Activated CD4-positive, alpha-beta T cell treated with anti-CD3 and anti-CD28 coated beads, Interleukin-2, Interleukin-4, amounts not matched to agents 100 ng/mL and 50 ng/mL, durations not matched to agents 16 hours and 8 hours (primary cell): ENCODE measurements around the gene PPP4R2.
A peak's percentile ranks its signal among the peaks of the same experiment; 100 is the strongest.

Experiments used
- DNase-seq: peaks from one replicate; pipeline ENCODE4 v3.0.0-alpha.2; 2020; ENCODE audit warnings: low spot score

Gene PPP4R2

GRCh38 chr3:73070675-73071575 is 74.3 kb downstream of the PPP4R2 start:
- DNase-seq, result no peak

GRCh38 chr3:73071952-73072351 is 75.3 kb downstream of the PPP4R2 start:
- no peak for DNase-seq

- no peak for DNase-seq
Observed at GRCh38 chr3:73072634-73073033, 76.0 kb downstream of the PPP4R2 start.

GRCh38 chr3:73073091-73073707 is 76.6 kb downstream of the PPP4R2 start:
- no peak for DNase-seq

DNA sequence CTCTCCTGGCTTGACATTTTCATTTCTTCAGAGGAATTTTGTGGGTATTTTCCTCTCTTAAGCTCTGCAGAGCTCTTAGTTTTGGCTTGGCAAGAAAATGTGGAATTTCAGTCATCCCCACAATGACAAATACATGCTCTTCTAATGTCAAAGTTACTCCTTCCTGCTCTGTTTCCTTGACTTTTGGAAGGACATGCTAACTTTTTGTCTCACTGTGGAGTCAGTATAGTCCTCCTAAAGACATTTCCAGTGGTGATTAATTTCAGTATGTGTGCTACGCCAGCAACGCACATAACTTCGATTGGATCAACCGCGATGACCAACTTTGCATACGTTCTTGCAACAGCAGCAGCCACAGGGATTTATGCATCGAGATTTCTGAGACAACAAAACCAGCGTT is 78.2 kb downstream of the PPP4R2 start:
- DNase-seq, result no peak

GRCh38 chr3:73080216-73080966 is 83.8 kb downstream of the PPP4R2 start:
- DNase-seq, result peak; percentile 20

GRCh38 chr3:73081140-73081539 is 84.5 kb downstream of the PPP4R2 start:
- no peak for DNase-seq

DNA sequence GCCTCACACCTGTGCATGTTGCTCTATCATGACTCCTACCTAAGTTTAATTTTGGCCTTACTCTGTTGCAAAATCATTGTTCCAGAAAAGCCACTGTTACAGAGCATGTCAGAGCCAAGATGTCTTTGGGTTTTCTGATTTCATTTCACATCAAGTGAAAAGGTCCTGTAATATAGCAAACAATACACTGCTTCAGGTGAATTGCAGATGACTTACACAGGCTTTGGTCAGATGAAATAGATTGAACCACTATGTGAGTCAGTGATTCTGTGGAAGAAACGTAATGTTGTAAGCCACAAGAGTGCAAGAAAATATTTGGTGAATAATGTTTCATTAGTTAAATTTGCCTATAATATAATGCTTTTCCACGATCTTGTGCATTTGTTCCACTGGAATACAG is 87.6 kb downstream of the PPP4R2 start:
- no peak for DNase-seq

- DNase-seq, result peak; percentile 56
Observed at GRCh38 chr3:73086071-73086494, 89.5 kb downstream of the PPP4R2 start.

GRCh38 chr3:73094129-73094528 is 97.5 kb downstream of the PPP4R2 start:
- DNase-seq, result no peak

DNA sequence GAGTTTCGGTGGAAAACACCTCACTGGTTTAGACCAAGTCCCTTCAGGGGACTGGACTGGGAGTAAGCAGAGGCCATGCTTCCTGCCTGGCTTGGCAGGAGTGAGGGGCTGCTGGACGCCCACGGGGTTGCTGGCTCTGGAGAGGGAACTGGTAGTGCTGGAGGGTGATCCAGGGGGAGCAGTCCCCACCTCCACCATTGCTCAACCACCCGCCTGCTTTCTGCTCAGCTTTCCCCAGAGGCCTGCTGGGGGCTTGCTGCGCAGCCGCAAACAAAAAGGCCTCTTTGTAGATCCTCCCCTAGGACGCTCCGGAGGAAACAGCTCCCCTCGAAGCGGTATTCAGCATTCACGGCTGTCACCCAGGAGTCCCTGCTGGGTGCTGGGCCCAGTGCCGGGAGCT is 98.3 kb downstream of the PPP4R2 start:
- no peak for DNase-seq

- no peak for DNase-seq
Observed at GRCh38 chr3:73096169-73096568, 99.6 kb downstream of the PPP4R2 start.

GRCh38 chr3:73098026-73098425 is 101.4 kb downstream of the PPP4R2 start:
- DNase-seq, result no peak

GRCh38 chr3:73098873-73099272 is 102.3 kb downstream of the PPP4R2 start:
- no peak for DNase-seq

DNA sequence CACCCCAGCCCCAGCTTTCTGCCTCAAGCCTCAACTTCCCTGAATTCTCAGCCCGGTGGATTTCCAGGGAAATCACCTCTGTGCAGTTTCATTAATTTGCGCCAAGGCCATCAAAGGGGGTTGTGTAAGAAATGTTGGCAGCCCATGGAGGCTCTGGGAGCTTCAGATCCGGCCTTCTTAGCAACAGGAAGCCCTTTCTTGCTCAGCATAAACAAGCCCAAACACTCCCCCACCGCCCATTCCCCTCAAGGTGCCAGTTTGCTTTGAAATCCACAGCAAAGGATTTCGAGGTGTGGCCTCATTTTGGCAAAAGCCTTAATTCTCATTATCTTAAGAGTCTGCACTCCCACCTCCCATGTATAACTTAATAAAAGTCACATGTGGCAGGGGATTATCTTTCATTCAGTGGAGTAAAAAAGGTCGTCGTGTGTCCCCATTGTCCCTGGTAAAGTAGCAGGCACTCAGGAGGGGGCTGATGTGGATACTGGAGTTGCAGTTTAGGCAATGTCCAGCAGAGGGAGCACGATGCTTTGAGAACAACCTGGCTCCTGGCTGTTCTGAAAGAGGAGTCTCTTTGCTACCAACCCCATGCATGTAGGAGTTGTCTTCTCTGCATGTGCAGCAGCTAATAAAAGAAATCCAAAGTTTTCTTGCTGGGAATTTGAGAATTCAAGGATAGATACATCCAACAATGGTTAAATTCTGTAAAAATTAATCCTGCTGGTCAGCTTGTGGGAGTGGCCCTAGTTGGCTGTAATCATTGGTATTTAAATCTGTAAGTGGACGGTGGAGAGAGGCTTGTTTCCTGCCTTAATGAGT is 104.3 kb downstream of the PPP4R2 start:
- peak; percentile 76 for DNase-seq

DNA sequence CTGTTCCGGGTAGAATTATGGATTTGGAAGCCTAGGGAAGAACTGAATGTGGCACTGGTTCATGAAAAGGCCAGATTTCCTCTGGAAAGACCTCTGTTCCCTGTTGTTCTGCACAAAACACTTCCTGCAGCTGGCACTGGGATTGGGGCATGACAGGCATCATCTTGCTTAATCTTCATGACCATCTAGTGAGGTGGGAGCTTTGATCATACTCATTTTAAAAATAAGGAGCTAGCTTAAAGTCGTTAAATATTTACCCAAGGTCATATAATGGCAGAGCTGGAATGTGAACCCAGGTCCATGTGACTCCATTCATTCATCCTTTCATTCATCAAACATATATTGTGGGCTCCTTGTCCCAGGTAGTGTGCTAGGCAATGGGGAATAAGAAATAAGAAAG is 105.3 kb downstream of the PPP4R2 start:
- DNase-seq, result no peak

DNA sequence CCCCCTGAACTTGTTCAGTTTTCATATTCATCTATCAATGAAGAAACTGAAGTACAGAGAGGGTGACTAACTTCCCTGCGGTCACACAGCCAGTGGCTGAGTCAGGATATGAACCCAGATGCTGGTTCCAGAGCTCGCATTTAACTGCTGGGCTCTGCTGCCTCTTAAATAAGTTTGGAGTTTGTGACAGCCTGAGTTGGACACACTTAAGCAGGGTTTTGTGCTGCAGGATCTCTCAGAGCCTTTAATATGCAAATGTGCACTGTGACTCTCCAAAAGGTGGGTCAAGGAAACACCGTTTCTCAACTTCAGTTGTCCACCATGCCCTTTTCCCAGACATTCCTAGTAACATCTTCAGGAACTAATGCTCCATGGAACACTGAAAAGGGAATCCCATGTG is 110.6 kb downstream of the PPP4R2 start:
- DNase-seq, result no peak

GRCh38 chr3:73107676-73108187 is 111.1 kb downstream of the PPP4R2 start:
- DNase-seq, result no peak

DNA sequence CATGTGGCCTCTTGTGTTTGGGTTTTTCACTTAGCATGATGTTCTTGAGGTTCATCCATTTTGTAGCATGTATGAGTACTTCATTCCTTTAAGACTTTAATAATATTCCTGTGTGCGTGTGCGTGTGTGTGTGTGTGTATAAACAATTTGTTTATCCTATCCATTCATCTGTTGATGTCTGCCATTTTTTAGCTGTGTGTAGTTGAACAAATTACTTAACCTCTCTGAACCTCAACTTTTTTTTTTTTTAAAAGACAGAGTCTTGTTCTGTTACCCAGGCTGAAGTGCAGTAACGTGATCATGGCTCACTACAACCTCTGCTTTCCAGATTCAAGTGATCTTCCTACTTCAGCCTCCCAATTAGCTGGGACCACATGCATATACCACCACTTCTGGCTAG is 112.1 kb downstream of the PPP4R2 start:
- DNase-seq, result no peak

GRCh38 chr3:73110530-73110929 is 113.9 kb downstream of the PPP4R2 start:
- no peak for DNase-seq

DNA sequence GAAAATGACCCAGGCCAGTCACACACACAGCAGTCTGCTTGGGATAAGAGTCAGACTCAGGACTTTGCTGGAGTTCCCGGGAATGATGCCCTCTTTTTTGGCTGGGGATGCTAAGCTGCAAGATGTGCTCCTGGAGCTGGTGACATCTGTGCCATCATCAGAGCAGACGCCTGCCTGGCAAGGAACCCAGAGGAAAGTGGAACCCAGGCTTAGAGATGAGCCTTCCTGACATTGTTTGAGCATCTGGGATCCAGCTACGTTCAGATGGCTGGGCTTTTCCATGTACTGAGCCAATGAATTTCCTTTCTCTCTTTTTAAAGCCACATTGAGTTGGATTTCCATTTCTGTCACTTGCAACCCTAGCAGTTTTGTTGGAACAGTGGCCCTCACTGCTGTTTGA is 118.1 kb downstream of the PPP4R2 start:
- DNase-seq, result no peak

DNA sequence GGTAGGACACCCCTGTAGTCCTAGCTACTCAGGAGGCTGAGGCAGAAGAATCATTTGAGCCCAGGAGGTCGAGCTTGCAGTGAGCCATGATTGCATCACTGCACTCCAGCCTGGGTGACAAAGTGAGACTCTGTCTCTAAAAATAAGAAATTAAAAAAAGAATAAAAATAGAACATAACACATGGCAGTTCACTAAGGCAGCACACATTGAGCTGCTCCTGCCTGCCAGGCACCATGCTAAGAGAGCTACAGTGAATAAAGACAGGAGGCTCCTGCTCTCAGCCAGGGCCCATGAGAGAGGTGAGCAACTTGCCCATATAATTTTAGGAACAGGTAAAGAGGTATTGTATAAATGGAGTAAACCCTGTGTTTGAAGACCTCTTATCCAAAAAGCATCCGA is 119.2 kb downstream of the PPP4R2 start:
- DNase-seq, result no peak
